GM23338 (cell line): ENCODE data around the gene YPEL2. TPM values are rescaled to one million over a fixed set of nuclear protein-coding genes. Genes with fewer than 3 reads are reported as not detected.

Source experiments
- ATAC-seq: fragments of 200-7000 bp; cut with Tn5 transposase; 3 replicates; pipeline ENCODE4 v1.9.1; 2020
- DNase-seq: peaks from one replicate; pipeline ENCODE4 v3.0.0-alpha.2; 2015; ENCODE audit warnings: low spot score
- H2AFZ ChIP-seq: fragments of 200-600 bp; sonication (generic); 2 replicates; pipeline ENCODE4 v1.8.0; 2016; ENCODE audit warnings: antibody characterized with exemption, mild to moderate bottlenecking, moderate library complexity
- H3F3A ChIP-seq: fragments of 200-600 bp; sonication (generic); replicated peaks from 2 replicates; pipeline ENCODE4 v1.8.0; 2017; ENCODE audit warnings: antibody characterized with exemption, mixed run types, low read depth
- H3K27ac ChIP-seq: fragments of 200-600 bp; sonication (generic); 2 replicates; pipeline ENCODE4 v1.6.1; 2016; ENCODE audit warnings: low read depth
- H3K27me3 ChIP-seq: fragments of 200-600 bp; sonication (generic); 2 replicates; pipeline ENCODE4 v1.8.0; 2016; ENCODE audit warnings: mild to moderate bottlenecking, mixed run types, moderate library complexity; ENCODE audit not compliant: insufficient read depth
- H3K36me3 ChIP-seq: fragments of 200-600 bp; sonication (generic); 2 replicates; pipeline ENCODE4 v1.8.0; 2016; ENCODE audit warnings: mild to moderate bottlenecking; ENCODE audit not compliant: insufficient read depth
- H3K4me1 ChIP-seq: fragments of 200-600 bp; sonication (generic); 2 replicates; pipeline ENCODE4 v1.8.0; 2016; ENCODE audit warnings: mild to moderate bottlenecking, moderate library complexity; ENCODE audit not compliant: insufficient read depth
- H3K4me2 ChIP-seq: fragments of 200-600 bp; sonication (generic); 2 replicates; pipeline ENCODE4 v1.7.1; 2017; ENCODE audit warnings: mixed run types
- H3K4me3 ChIP-seq: fragments of 200-600 bp; sonication (generic); 2 replicates; pipeline ENCODE4 v1.6.1; 2016; ENCODE audit warnings: mixed run types
- H3K79me2 ChIP-seq: fragments of 200-600 bp; sonication (generic); replicated peaks from 2 replicates; pipeline ENCODE4 v1.8.0; 2017; ENCODE audit warnings: mild to moderate bottlenecking; ENCODE audit not compliant: insufficient read depth
- H3K9me2 ChIP-seq: fragments of 200-600 bp; sonication (generic); 2 replicates; pipeline ENCODE4 v1.8.0; 2017; ENCODE audit not compliant: insufficient read depth
- H4K20me1 ChIP-seq: fragments of 200-600 bp; sonication (generic); replicated peaks from 2 replicates; pipeline ENCODE4 v1.8.0; 2017; ENCODE audit warnings: mild to moderate bottlenecking; ENCODE audit not compliant: insufficient read depth
- H3K27ac Mint-ChIP-seq: 2 replicates; pipeline ENCODE4 v1.8.0; 2020; ENCODE audit warnings: inconsistent platforms, mild to moderate bottlenecking, moderate library complexity, mixed read lengths
- H3K27me3 Mint-ChIP-seq: 3 replicates; pipeline ENCODE4 v1.8.0; 2022; ENCODE audit warnings: low read depth, mild to moderate bottlenecking, moderate library complexity, mixed read lengths, inconsistent platforms; ENCODE audit not compliant: insufficient read depth, poor library complexity
- H3K36me3 Mint-ChIP-seq: 3 replicates; pipeline ENCODE4 v1.8.0; 2021; ENCODE audit warnings: low read depth, mild to moderate bottlenecking, inconsistent platforms, moderate library complexity, mixed read lengths
- H3K4me1 Mint-ChIP-seq: 3 replicates; pipeline ENCODE4 v1.8.0; 2020; ENCODE audit warnings: mild to moderate bottlenecking, inconsistent platforms, mixed read lengths
- H3K4me3 Mint-ChIP-seq: 3 replicates; pipeline ENCODE4 v1.8.0; 2021; ENCODE audit warnings: moderate library complexity, mild to moderate bottlenecking, inconsistent platforms, mixed read lengths
- H3K9me3 Mint-ChIP-seq: 3 replicates; pipeline ENCODE4 v1.8.0; 2020; ENCODE audit warnings: moderate library complexity, mild to moderate bottlenecking, inconsistent platforms, mixed read lengths
- CREB1 ChIP-seq: fragments of 250-450 bp; sonication (Bioruptor Pico); IDR thresholded peaks from 2 replicates; pipeline ENCODE4 v1.5.0; 2020; ENCODE audit warnings: low read depth, mild to moderate bottlenecking, moderate library complexity
- CTCF ChIP-seq, 2 experiments: fragments of 200-600 bp in 1 of 2; sonication (generic) in 1 of 2; conservative IDR thresholded peaks; 2 replicates each; pipeline versions ENCODE4 v1.5.1 to v1.6.1; 2016 to 2017; ENCODE audit warnings: antibody characterized with exemption in 2 of 2, low read depth in 2 of 2, mild to moderate bottlenecking in 2 of 2, moderate library complexity in 1 of 2
- EZH2 ChIP-seq: fragments of 200-600 bp; sonication (generic); IDR thresholded peaks from one replicate; pipeline ENCODE4 v1.8.0; 2017; ENCODE audit warnings: antibody characterized with exemption, mild to moderate bottlenecking, low read depth; ENCODE audit not compliant: unreplicated experiment
- EZH2phosphoT487 ChIP-seq: fragments of 200-600 bp; sonication (generic); IDR thresholded peaks from one replicate; pipeline ENCODE4 v1.8.1; 2018; ENCODE audit warnings: antibody characterized with exemption; ENCODE audit not compliant: unreplicated experiment
- JUNB ChIP-seq: IDR thresholded peaks from one replicate; pipeline ENCODE4 v1.6.1; 2016; ENCODE audit warnings: antibody characterized with exemption; ENCODE audit not compliant: unreplicated experiment
- NANOG ChIP-seq: IDR thresholded peaks from 2 replicates; pipeline ENCODE4 v1.6.1; 2016; ENCODE audit warnings: antibody characterized with exemption, borderline replicate concordance
- POLR2AphosphoS5 ChIP-seq: IDR thresholded peaks from 2 replicates; pipeline ENCODE4 v1.6.1; 2016; ENCODE audit warnings: antibody characterized with exemption, low read depth
- REST ChIP-seq: IDR thresholded peaks from one replicate; pipeline ENCODE4 v1.6.1; 2018; ENCODE audit warnings: antibody characterized with exemption; ENCODE audit not compliant: unreplicated experiment
- STAT1 ChIP-seq: IDR thresholded peaks from one replicate; pipeline ENCODE4 v1.6.1; 2016; ENCODE audit warnings: antibody characterized with exemption; ENCODE audit not compliant: unreplicated experiment
- ZNF114 ChIP-seq: fragments of 250-450 bp; sonication (Bioruptor Pico); IDR thresholded peaks from 2 replicates; pipeline ENCODE4 v1.5.0; 2020; ENCODE audit warnings: mild to moderate bottlenecking, moderate library complexity
- ZNF331 ChIP-seq: fragments of 250-450 bp; sonication (Bioruptor Pico); IDR thresholded peaks from 2 replicates; pipeline ENCODE4 v1.5.0; 2020; ENCODE audit warnings: low read depth, mild to moderate bottlenecking, moderate library complexity
- polyA plus RNA-seq: library from polyadenylated mRNA; unstranded; fragments of >200 nt; fragmentation: Nextera tagmentation; extraction: Ambion mirVana; gene quantifications from 2 replicates; pipeline ENCODE4 v1.2.1, GENCODE V29; 2016
- total RNA-seq: library from RNA; depleted of rRNA; stranded (reverse); fragments of >200 nt; shearing (Covaris generic); gene quantifications from 2 replicates; pipeline ENCODE4 v1.2.3, GENCODE V29; 2014
- TF ChIP-seq, protein P1 (sequence below): IDR thresholded peaks from 2 replicates; pipeline ENCODE4 v1.6.1; 2016; ENCODE audit warnings: antibody characterized with exemption

The YPEL2 gene
- total and polyA plus RNA-seq, 2 experiments from 2014 or later, result 4.1 to 5.2 TPM

GRCh38 chr17:59437791-59438281 is 106.4 kb downstream of the YPEL2 start (continued):
- TF ChIP-seq, protein P1, sequence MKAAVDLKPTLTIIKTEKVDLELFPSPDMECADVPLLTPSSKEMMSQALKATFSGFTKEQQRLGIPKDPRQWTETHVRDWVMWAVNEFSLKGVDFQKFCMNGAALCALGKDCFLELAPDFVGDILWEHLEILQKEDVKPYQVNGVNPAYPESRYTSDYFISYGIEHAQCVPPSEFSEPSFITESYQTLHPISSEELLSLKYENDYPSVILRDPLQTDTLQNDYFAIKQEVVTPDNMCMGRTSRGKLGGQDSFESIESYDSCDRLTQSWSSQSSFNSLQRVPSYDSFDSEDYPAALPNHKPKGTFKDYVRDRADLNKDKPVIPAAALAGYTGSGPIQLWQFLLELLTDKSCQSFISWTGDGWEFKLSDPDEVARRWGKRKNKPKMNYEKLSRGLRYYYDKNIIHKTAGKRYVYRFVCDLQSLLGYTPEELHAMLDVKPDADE, result no peak
- TF ChIP-seq EZH2phosphoT487, result no peak
- no peak for TF ChIP-seq ZNF114 (CRISPR knock-in tag)
- TF ChIP-seq REST, result no peak
- TF ChIP-seq JUNB, result no peak

DNA sequence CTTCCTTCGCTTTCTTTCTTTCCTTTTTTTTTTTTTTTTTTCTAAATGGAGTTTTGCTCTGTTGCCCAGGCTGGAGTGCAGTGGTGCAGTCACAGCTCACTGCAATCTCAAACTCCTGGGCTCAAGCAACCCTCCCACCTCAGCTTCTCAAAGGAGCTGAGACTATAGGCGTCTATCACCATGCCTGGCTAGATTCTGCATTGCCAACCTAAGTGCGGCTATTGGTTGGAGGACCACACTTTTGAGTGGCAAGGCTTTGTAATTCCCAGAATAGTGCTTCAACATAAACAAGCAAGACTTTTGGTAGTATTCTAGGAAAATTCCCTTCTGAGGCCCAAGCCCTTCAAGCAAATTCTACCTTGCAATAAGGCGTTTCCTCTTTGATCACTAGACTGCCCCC is 107.8 kb downstream of the YPEL2 start:
- TF ChIP-seq ZNF114 (CRISPR knock-in tag), result no peak
- TF ChIP-seq NANOG, result no peak
- no peak for TF ChIP-seq POLR2AphosphoS5
- no peak for TF ChIP-seq CREB1 (CRISPR knock-in tag)
- no peak for TF ChIP-seq STAT1
- TF ChIP-seq, protein P1, result no peak
- no peak for TF ChIP-seq ZNF331
- TF ChIP-seq REST, result no peak
- TF ChIP-seq EZH2, result no peak
- TF ChIP-seq EZH2phosphoT487, result no peak
- TF ChIP-seq JUNB, result no peak
- TF ChIP-seq CTCF (conservative IDR thresholded peaks at IDR 0.05; ENCODE audit: low read depth in 2 of 2), result no peak
- H3K27me3 ChIP-seq, result no peaks in the 10 kb centered on the region
- no peaks in the 10 kb centered on the region for H3K36me3 Mint-ChIP-seq
- H3K4me1 ChIP-seq, result no peaks in the 10 kb centered on the region
- H2AFZ ChIP-seq, result peak overlapping the region; percentile 1; the same call in 1 of the 2 replicates
- no peaks in the 10 kb centered on the region for H3K36me3 ChIP-seq
- H3K27ac ChIP-seq, result no peak overlapping the region
- no peak overlapping the region for H3K4me3 ChIP-seq
- H3F3A ChIP-seq, result no peaks in the 10 kb centered on the region
- H3K4me2 ChIP-seq, result no peak overlapping the region
- H3K27me3 Mint-ChIP-seq, result peaks cover 2% of the 10 kb centered on the region
- no peaks in the 10 kb centered on the region for H3K9me3 Mint-ChIP-seq
- no peaks in the 10 kb centered on the region for H4K20me1 ChIP-seq
- no peaks in the 10 kb centered on the region for H3K79me2 ChIP-seq
- no peak overlapping the region for H3K4me3 Mint-ChIP-seq
- H3K4me1 Mint-ChIP-seq, result peaks cover 10% of the 10 kb centered on the region; the same call in 2 of the 3 replicates
- DNase-seq (peak; percentile 22), ATAC-seq (no peak)
- H3K27ac Mint-ChIP-seq, result no peak overlapping the region
- H3K9me2 ChIP-seq, result no peaks in the 10 kb centered on the region
